H9 (cell line): ENCODE results near the gene TEX264. TPM values are rescaled to one million over a fixed set of nuclear protein-coding genes. Genes with fewer than 3 reads are reported as not detected.

Experiments
- DNase-seq: peaks from one replicate; pipeline ENCODE4 v3.0.0-alpha.2; 2017
- H2AFZ ChIP-seq: one replicate; pipeline ENCODE4 v1.6.1; 2013; ENCODE audit warnings: mild to moderate bottlenecking, low read length, control low read depth, moderate library complexity
- H2AK5ac ChIP-seq: 2 replicates; pipeline ENCODE4 v1.6.1; 2013; ENCODE audit warnings: low read length, control low read depth, mixed read lengths; ENCODE audit not compliant: insufficient read length
- H2BK120ac ChIP-seq: one replicate; pipeline ENCODE4 v1.6.1; 2013; ENCODE audit warnings: low read depth, mild to moderate bottlenecking, low read length, control low read depth, inconsistent platforms; ENCODE audit not compliant: poor library complexity, severe bottlenecking
- H2BK12ac ChIP-seq: 2 replicates; pipeline ENCODE4 v1.6.1; 2013; ENCODE audit warnings: low read length, control low read depth, mixed read lengths, low read depth; ENCODE audit not compliant: insufficient read length
- H2BK15ac ChIP-seq: 2 replicates; pipeline ENCODE4 v1.6.1; 2013; ENCODE audit warnings: low read depth, low read length, control low read depth
- H2BK20ac ChIP-seq: one replicate; pipeline ENCODE4 v1.6.1; 2013; ENCODE audit warnings: low read depth, mild to moderate bottlenecking, low read length, control low read depth, inconsistent platforms; ENCODE audit not compliant: poor library complexity, severe bottlenecking
- H2BK5ac ChIP-seq: 2 replicates; pipeline ENCODE4 v1.6.1; 2013; ENCODE audit warnings: low read length, control low read depth, mixed read lengths; ENCODE audit not compliant: insufficient read length
- H3K14ac ChIP-seq: 2 replicates; pipeline ENCODE4 v1.6.1; 2013; ENCODE audit warnings: low read length, control low read depth; ENCODE audit not compliant: insufficient read depth
- H3K18ac ChIP-seq: 2 replicates; pipeline ENCODE4 v1.6.1; 2013; ENCODE audit warnings: low read depth, mild to moderate bottlenecking, mixed read lengths, low read length, control low read depth; ENCODE audit not compliant: insufficient read length
- H3K23ac ChIP-seq: 2 replicates; pipeline ENCODE4 v1.6.1; 2013; ENCODE audit warnings: low read length, control low read depth, mixed read lengths, low read depth; ENCODE audit not compliant: insufficient read length
- H3K23me2 ChIP-seq: 2 replicates; pipeline ENCODE4 v1.6.1; 2013; ENCODE audit warnings: low read depth, mild to moderate bottlenecking, mixed read lengths, low read length, control low read depth; ENCODE audit not compliant: insufficient read length, poor library complexity, severe bottlenecking
- H3K27ac ChIP-seq: 2 replicates; pipeline ENCODE4 v1.5.1; 2013; ENCODE audit warnings: low read length, control low read depth, mixed read lengths, low read depth; ENCODE audit not compliant: insufficient read length
- H3K27me3 ChIP-seq: 2 replicates; pipeline ENCODE4 v1.6.1; 2013; ENCODE audit warnings: low read length, control low read depth, inconsistent platforms; ENCODE audit not compliant: insufficient read depth
- H3K4ac ChIP-seq: 2 replicates; pipeline ENCODE4 v1.6.1; 2013; ENCODE audit warnings: low read depth, mild to moderate bottlenecking, control low read depth, inconsistent platforms, low read length, moderate library complexity
- H3K4me1 ChIP-seq: 2 replicates; pipeline ENCODE4 v1.6.1; 2013; ENCODE audit warnings: low read length, control low read depth, inconsistent platforms; ENCODE audit not compliant: insufficient read depth
- H3K4me2 ChIP-seq: 2 replicates; pipeline ENCODE4 v1.6.1; 2013; ENCODE audit warnings: low read length, control low read depth, mixed read lengths; ENCODE audit not compliant: insufficient read length, insufficient read depth
- H3K56ac ChIP-seq: 2 replicates; pipeline ENCODE4 v1.6.1; 2013; ENCODE audit warnings: low read depth, mild to moderate bottlenecking, mixed read lengths, low read length, control low read depth; ENCODE audit not compliant: insufficient read length
- H3K79me1 ChIP-seq: 2 replicates; pipeline ENCODE4 v1.6.1; 2013; ENCODE audit warnings: low read depth, mild to moderate bottlenecking, moderate library complexity, low read length, control low read depth, inconsistent platforms; ENCODE audit not compliant: insufficient read depth, poor library complexity, severe bottlenecking
- H3K79me2 ChIP-seq: 2 replicates; pipeline ENCODE4 v1.6.1; 2013; ENCODE audit warnings: low read length, control low read depth, inconsistent platforms; ENCODE audit not compliant: insufficient read depth
- H3K9ac ChIP-seq: 2 replicates; pipeline ENCODE4 v1.6.1; 2013; ENCODE audit warnings: low read length, control low read depth, mixed read lengths; ENCODE audit not compliant: insufficient read length; ENCODE audit errors: extremely low read depth
- H3K9me3 ChIP-seq: one replicate; pipeline ENCODE4 v1.6.1; 2013; ENCODE audit warnings: low read depth, low read length, inconsistent platforms; ENCODE audit not compliant: control insufficient read depth
- H3T11ph ChIP-seq: one replicate; pipeline ENCODE4 v1.6.1; 2013; ENCODE audit warnings: mild to moderate bottlenecking, low read length, control low read depth, inconsistent platforms
- H4K20me1 ChIP-seq: one replicate; pipeline ENCODE4 v1.6.1; 2013; ENCODE audit not compliant: control insufficient read depth, insufficient read length, insufficient read depth
- H4K5ac ChIP-seq: 2 replicates; pipeline ENCODE4 v1.6.1; 2013; ENCODE audit warnings: low read depth, mild to moderate bottlenecking, mixed read lengths, low read length, control low read depth; ENCODE audit not compliant: insufficient read length
- H4K8ac ChIP-seq: replicated peaks from 2 replicates; pipeline ENCODE4 v1.6.1; 2013; ENCODE audit warnings: low read length, control low read depth, mixed read lengths, low read depth; ENCODE audit not compliant: insufficient read length
- H4K91ac ChIP-seq: 2 replicates; pipeline ENCODE4 v1.6.1; 2013; ENCODE audit warnings: low read depth, mild to moderate bottlenecking, moderate library complexity, mixed read lengths, low read length, control low read depth; ENCODE audit not compliant: insufficient read length
- H3K27ac Mint-ChIP-seq, 3 experiments: 2 replicates in 2 of 3; 3 replicates in 1 of 3; pipeline ENCODE4 v1.8.0; 2020 to 2021; ENCODE audit warnings: mixed read lengths in 3 of 3, mild to moderate bottlenecking in 1 of 3, moderate library complexity in 1 of 3
- H3K27me3 Mint-ChIP-seq: 2 replicates; pipeline ENCODE4 v1.8.0; 2021; ENCODE audit warnings: low read depth, mild to moderate bottlenecking, moderate library complexity, mixed read lengths
- H3K36me3 Mint-ChIP-seq, 3 experiments: 2 replicates in 2 of 3; 3 replicates in 1 of 3; pipeline ENCODE4 v1.8.0; 2020 to 2021; ENCODE audit warnings: low read depth in 3 of 3, mixed read lengths in 3 of 3; ENCODE audit not compliant: insufficient read depth in 1 of 3
- H3K4me1 Mint-ChIP-seq, 2 experiments: 2 replicates each; pipeline ENCODE4 v1.8.0; 2020; ENCODE audit warnings: mixed read lengths in 2 of 2
- H3K4me3 Mint-ChIP-seq, 2 experiments: 2 replicates in 1 of 2; 3 replicates in 1 of 2; pipeline ENCODE4 v1.8.0; 2020 to 2021; ENCODE audit warnings: mild to moderate bottlenecking in 2 of 2, mixed read lengths in 2 of 2, moderate library complexity in 1 of 2
- H3K9me3 Mint-ChIP-seq, 2 experiments: 2 replicates in 1 of 2; 3 replicates in 1 of 2; pipeline ENCODE4 v1.8.0; 2020; ENCODE audit warnings: mild to moderate bottlenecking in 2 of 2, mixed read lengths in 2 of 2, moderate library complexity in 1 of 2
- total RNA-seq: library from RNA; stranded (reverse); gene quantifications from 2 replicates; pipeline ENCODE4 v1.2.1, GENCODE V29; 2021
- TF ChIP-seq, protein P1 (sequence below): fragments of 200-600 bp; sonication (generic); conservative IDR thresholded peaks from 3 replicates; pipeline ENCODE4 v1.8.0; 2021; ENCODE audit warnings: antibody characterized with exemption, mild to moderate bottlenecking

The TEX264 gene
- total RNA-seq, 1 experiment from 2014 or later, result 17.3 TPM

DNA sequence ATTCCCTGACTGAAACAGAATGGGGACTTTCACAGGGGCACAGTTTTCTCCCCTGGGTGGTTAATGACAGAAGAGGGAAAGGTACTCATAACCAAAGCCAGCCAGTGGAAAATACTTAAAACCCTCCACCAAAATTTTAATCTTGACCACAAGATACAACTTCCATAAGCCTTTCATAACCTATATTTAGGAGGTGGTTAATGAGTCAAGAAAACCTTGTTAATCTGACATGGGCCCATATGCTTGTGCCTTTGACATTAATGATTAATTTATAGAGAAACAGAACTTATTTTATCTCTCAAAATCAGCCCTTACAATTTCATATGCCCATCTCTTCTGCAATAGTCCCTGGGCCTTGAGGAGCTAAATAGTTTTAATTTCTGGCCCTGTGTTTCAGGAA, 76.8 kb downstream of the TEX264 start:
- no peak overlapping the region for H2AK5ac ChIP-seq
- TF ChIP-seq, protein P1, sequence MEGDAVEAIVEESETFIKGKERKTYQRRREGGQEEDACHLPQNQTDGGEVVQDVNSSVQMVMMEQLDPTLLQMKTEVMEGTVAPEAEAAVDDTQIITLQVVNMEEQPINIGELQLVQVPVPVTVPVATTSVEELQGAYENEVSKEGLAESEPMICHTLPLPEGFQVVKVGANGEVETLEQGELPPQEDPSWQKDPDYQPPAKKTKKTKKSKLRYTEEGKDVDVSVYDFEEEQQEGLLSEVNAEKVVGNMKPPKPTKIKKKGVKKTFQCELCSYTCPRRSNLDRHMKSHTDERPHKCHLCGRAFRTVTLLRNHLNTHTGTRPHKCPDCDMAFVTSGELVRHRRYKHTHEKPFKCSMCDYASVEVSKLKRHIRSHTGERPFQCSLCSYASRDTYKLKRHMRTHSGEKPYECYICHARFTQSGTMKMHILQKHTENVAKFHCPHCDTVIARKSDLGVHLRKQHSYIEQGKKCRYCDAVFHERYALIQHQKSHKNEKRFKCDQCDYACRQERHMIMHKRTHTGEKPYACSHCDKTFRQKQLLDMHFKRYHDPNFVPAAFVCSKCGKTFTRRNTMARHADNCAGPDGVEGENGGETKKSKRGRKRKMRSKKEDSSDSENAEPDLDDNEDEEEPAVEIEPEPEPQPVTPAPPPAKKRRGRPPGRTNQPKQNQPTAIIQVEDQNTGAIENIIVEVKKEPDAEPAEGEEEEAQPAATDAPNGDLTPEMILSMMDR, result no peak
- Mint-ChIP-seq H3K36me3 (peaks cover 0 to 8% (median 4%) of the 10 kb centered on the region in 3 experiments; a peak in 5 of 7 replicates), H3K9me3 (peaks cover 21 to 37% of the 10 kb centered on the region in 2 experiments), H3K4me1 (peaks cover 15 to 29% of the 10 kb centered on the region in 2 experiments), H3K4me3 (no peak overlapping the region), H3K27ac (no peak overlapping the region), H3K27me3 (no peaks in the 10 kb centered on the region)
- no peak overlapping the region for H2BK15ac ChIP-seq
- no peaks in the 10 kb centered on the region for H3K27me3 ChIP-seq
- no peaks in the 10 kb centered on the region for H4K20me1 ChIP-seq
- H3K4ac ChIP-seq, result no peak overlapping the region
- H3K9ac ChIP-seq, result no peak overlapping the region
- H3K9me3 ChIP-seq, result no peaks in the 10 kb centered on the region
- no peak overlapping the region for H4K91ac ChIP-seq
- H2BK20ac ChIP-seq, result no peak overlapping the region
- H3K27ac ChIP-seq, result no peak overlapping the region
- no peak overlapping the region for H2BK120ac ChIP-seq
- H3T11ph ChIP-seq, result no peak overlapping the region
- H2BK12ac ChIP-seq, result no peak overlapping the region
- no peak overlapping the region for H3K14ac ChIP-seq
- no peaks in the 10 kb centered on the region for H3K4me1 ChIP-seq
- H3K79me2 ChIP-seq, result no peaks in the 10 kb centered on the region
- no peak overlapping the region for H3K56ac ChIP-seq
- no peak for DNase-seq
- no peak overlapping the region for H4K8ac ChIP-seq
- H3K18ac ChIP-seq, result no peak overlapping the region
- H3K23me2 ChIP-seq, result no peaks in the 10 kb centered on the region
- H2BK5ac ChIP-seq, result no peak overlapping the region
- no peaks in the 10 kb centered on the region for H3K79me1 ChIP-seq
- no peak overlapping the region for H4K5ac ChIP-seq
- H3K23ac ChIP-seq, result no peak overlapping the region
- H2AFZ ChIP-seq, result no peak overlapping the region
- H3K4me2 ChIP-seq, result no peak overlapping the region
